Stomach (tissue), 9 donors: ENCODE measurements around the gene MICALL2. TPM values are rescaled to one million over a fixed set of nuclear protein-coding genes. Genes with fewer than 3 reads are reported as not detected.

Experiments
- DNase-seq, 2 donors: peaks; one replicate each; pipeline versions ENCODE4 v3.0.0 to v3.0.0-alpha.2; 2013 to 2019
- H3K27ac ChIP-seq, 5 donors: fragments of 200-600 bp in 4 of 5; sonication (generic) in 4 of 5; one replicate each; pipeline ENCODE4 v1.5.1; 2013 to 2019; ENCODE audit warnings: mild to moderate bottlenecking in 1 of 5, moderate library complexity in 1 of 5
- H3K27me3 ChIP-seq, 3 donors: fragments of 200-600 bp; sonication (generic); one replicate each; pipeline ENCODE4 v1.5.1; 2017 to 2019; ENCODE audit warnings: mixed run types in 1 of 3
- H3K36me3 ChIP-seq, 4 donors: fragments of 200-600 bp; sonication (generic); 1 replicate in 3 of 4; 2 replicates in 1 of 4; pipeline ENCODE4 v1.5.1; 2016 to 2019
- H3K4me1 ChIP-seq, 4 donors: fragments of 200-600 bp; sonication (generic); one replicate each; pipeline ENCODE4 v1.5.1; 2016 to 2019
- H3K4me3 ChIP-seq, 4 donors: fragments of 200-600 bp; sonication (generic) in 3 of 4; one replicate each; pipeline ENCODE4 v1.5.1; 2016 to 2019; ENCODE audit warnings: mild to moderate bottlenecking in 1 of 4
- H3K9me3 ChIP-seq, 4 donors: fragments of 200-600 bp; sonication (generic); one replicate each; pipeline ENCODE4 v1.5.1; 2016 to 2019
- CTCF ChIP-seq, 7 experiments: fragments of 450-650 bp in 4 of 7; fragments of 200-600 bp in 3 of 7; sonication (generic) in 3 of 7; IDR thresholded peaks; one replicate each; pipeline ENCODE4 v1.5.1; 2016 to 2019; ENCODE audit warnings: antibody characterized with exemption in 7 of 7, control low read depth in 2 of 7, mild to moderate bottlenecking in 1 of 7
- EP300 ChIP-seq: sonication (generic); formaldehyde crosslinking; IDR thresholded peaks from one replicate; pipeline ENCODE4 v1.6.1; 2017; ENCODE audit warnings: antibody characterized with exemption
- POLR2A ChIP-seq, 4 donors: fragments of 450-650 bp; IDR thresholded peaks; one replicate each; pipeline ENCODE4 v1.6.1; 2016; ENCODE audit warnings: antibody characterized with exemption in 4 of 4, control low read depth in 2 of 4, mild to moderate bottlenecking in 1 of 4, moderate library complexity in 1 of 4
- POLR2AphosphoS5 ChIP-seq, 3 donors: sonication (generic); formaldehyde crosslinking; IDR thresholded peaks; one replicate each; pipeline ENCODE4 v1.6.1; 2016; ENCODE audit warnings: antibody characterized with exemption in 3 of 3
- WGBS, 5 donors: extraction: QIAGEN DNeasy Blood & Tissue Kit in 3 of 5; methylation state at CpG; one replicate each; pipeline versions ENCODE4 v1.1.5 to v1.1.7; 2013 to 2018; 5-methylcytosine and 5-hydroxymethylcytosine counted together
- intact Hi-C: fragments of 100-400 bp; cut with DNase I; formaldehyde crosslinking; loops from one replicate; pipeline ENCODE4 v1.15.1; 2023; ENCODE audit warnings: low total_unique reads
- polyA plus RNA-seq, 3 donors: library from polyadenylated mRNA; stranded (reverse); fragments of 200-250 nt; gene quantifications; one replicate each; pipeline ENCODE4 v1.2.3, GENCODE V29; 2013
- total RNA-seq, 5 donors: library from RNA; depleted of rRNA; stranded (reverse); fragments of >200 nt; gene quantifications; one replicate each; pipeline versions ENCODE4 v1.1.0 to v1.2.3, GENCODE V29; 2014 to 2016
- donor health status: healthy with polysubstance abuse.
- donor health status: Bipolar disorder and iron deficiency.
- donor health status: healthy.

Gene MICALL2
- total and polyA plus RNA-seq, 8 donors = 30.7 to 263 (median 102) TPM

- H3K9me3 ChIP-seq = no peaks in the 10 kb centered on the region
- intact Hi-C loops = no loop called here
- no peaks in the 10 kb centered on the region for H3K27me3 ChIP-seq
- TF ChIP-seq POLR2AphosphoS5 (IDR thresholded peaks at IDR 0.05) = no peak
- TF ChIP-seq POLR2A (IDR thresholded peaks at IDR 0.05) = no peak
- TF ChIP-seq EP300 = no peak
- TF ChIP-seq CTCF (IDR thresholded peaks at IDR 0.05) = no peak
- no peak overlapping the region for H3K4me3 ChIP-seq
- no peak for DNase-seq
- no peaks in the 10 kb centered on the region for H3K4me1 ChIP-seq
- H3K27ac ChIP-seq = no peak overlapping the region
- peaks cover 74 to 100% (median 100%) of the 10 kb centered on the region in 4 donors for H3K36me3 ChIP-seq
- 85 to 98% (median 95%) methylated on average over 10 to 18 of the region's 18 CpGs for WGBS, 5 donors
Measured at GRCh38 chr7:1489336-1489735, 30.1 kb upstream of the MICALL2 start.

DNA sequence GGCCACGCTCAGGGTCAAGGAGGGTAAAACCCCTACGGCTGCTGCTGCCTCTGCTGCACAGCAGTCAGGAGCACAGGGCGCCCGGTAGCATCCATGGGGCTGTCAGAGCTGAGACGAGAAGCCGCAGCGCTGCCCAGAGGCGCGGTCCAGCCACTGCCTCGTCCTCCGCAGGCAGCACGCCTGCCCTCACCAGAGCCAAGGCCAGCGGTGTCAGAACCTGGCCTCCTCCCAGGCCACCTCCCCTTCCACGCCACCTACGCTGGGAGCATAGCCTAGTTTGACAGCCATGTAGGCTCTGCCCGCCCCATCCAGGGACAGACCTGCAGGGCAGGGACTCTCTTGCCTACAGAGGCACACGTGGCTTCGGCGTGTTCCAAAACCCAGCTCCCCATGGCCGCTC lies 28.7 kb upstream of the MICALL2 start:
- WGBS, 5 donors = 83 to 93% (median 89%) methylated on average over 14 to 20 of the region's 20 CpGs
- Histone ChIP-seq H3K4me3 (no peak overlapping the region), H3K4me1 (no peaks in the 10 kb centered on the region), H3K9me3 (no peaks in the 10 kb centered on the region), H3K36me3 (peaks cover 80 to 100% (median 100%) of the 10 kb centered on the region in 4 donors), H3K27me3 (no peaks in the 10 kb centered on the region), H3K27ac (no peak overlapping the region)
- intact Hi-C loops = no loop called here
- TF ChIP-seq CTCF (IDR thresholded peaks at IDR 0.05) (no peak), POLR2AphosphoS5 (IDR thresholded peaks at IDR 0.05) (no peak), POLR2A (IDR thresholded peaks at IDR 0.05) (no peak), EP300 (no peak)
- DNase-seq = no peak

- no peaks in the 10 kb centered on the region for H3K4me1 ChIP-seq
- TF ChIP-seq EP300 (no peak), POLR2AphosphoS5 (IDR thresholded peaks at IDR 0.05) (no peak), POLR2A (IDR thresholded peaks at IDR 0.05) (no peak), CTCF (IDR thresholded peaks at IDR 0.05) (no peak)
- no peaks in the 10 kb centered on the region for H3K27me3 ChIP-seq
- 90 to 94% (median 92%) methylated on average over 21 to 25 of the region's 25 CpGs for WGBS, 5 donors
- H3K36me3 ChIP-seq = peaks cover 83 to 100% (median 100%) of the 10 kb centered on the region in 4 donors
- intact Hi-C loops = no loop called here
- H3K9me3 ChIP-seq = no peaks in the 10 kb centered on the region
- no peak overlapping the region for H3K27ac ChIP-seq
- no peak for DNase-seq
- H3K4me3 ChIP-seq = no peak overlapping the region
Measured at GRCh38 chr7:1487466-1487865, 28.2 kb upstream of the MICALL2 start.

DNA sequence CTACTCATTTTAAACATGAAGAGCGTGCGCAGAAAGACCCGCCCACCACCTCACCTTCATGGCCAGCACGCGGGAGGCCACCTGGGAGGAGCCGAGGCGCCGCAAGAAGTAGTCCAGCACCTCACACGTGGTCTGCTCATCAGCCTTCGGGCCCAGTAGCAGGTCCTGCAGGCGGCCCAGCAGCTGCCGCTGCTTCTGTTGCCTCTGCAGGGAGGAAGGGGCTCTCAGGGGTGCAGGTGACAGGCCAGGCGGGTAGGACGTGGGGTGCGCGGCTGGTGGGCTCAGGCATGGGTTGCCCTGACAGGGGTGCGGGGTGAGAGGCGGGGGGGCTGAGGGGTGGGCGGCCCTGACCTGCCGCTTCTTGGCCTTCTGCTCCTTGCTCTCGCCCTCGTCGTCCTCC lies 27.3 kb upstream of the MICALL2 start:
- no peaks in the 10 kb centered on the region for H3K9me3 ChIP-seq
- peaks cover 83 to 100% (median 100%) of the 10 kb centered on the region in 4 donors for H3K36me3 ChIP-seq
- no peak overlapping the region for H3K4me3 ChIP-seq
- intact Hi-C loops = no loop called here
- no peaks in the 10 kb centered on the region for H3K27me3 ChIP-seq
- no peak overlapping the region for H3K27ac ChIP-seq
- DNase-seq = no peak
- TF ChIP-seq POLR2AphosphoS5 (IDR thresholded peaks at IDR 0.05) (no peak), EP300 (no peak), CTCF (IDR thresholded peaks at IDR 0.05) (no peak), POLR2A (IDR thresholded peaks at IDR 0.05) (no peak)
- 91 to 96% (median 95%) methylated on average over 15 to 23 of the region's 23 CpGs for WGBS, 5 donors
- no peaks in the 10 kb centered on the region for H3K4me1 ChIP-seq
